Measurements from ENCODE around the gene ABCC1.
A peak's percentile ranks its signal among the peaks of the same experiment; 100 is the strongest.

ABCC1 gene

GRCh38 chr16:16111639-16112038, 162.2 kb downstream of the ABCC1 start:
- DNase-seq (ENCODE audit: low read depth in 2 of 2): no peak

- no peak for DNase-seq (ENCODE audit: low read depth in 2 of 2)
Measured at GRCh38 chr16:16112450-16113053, 163.1 kb downstream of the ABCC1 start.

- DNase-seq (ENCODE audit: low read depth in 2 of 2): no peak
Measured at GRCh38 chr16:16113076-16113475, 163.7 kb downstream of the ABCC1 start.

GRCh38 chr16:16116841-16117240, 167.4 kb downstream of the ABCC1 start:
- no peak for DNase-seq (ENCODE audit: low read depth in 2 of 2)

- no peak for DNase-seq (ENCODE audit: low read depth in 2 of 2)
Measured at GRCh38 chr16:16118337-16118736, 168.9 kb downstream of the ABCC1 start.

GRCh38 chr16:16120044-16120381, 170.6 kb downstream of the ABCC1 start:
- no peak for DNase-seq (ENCODE audit: low read depth in 2 of 2)

- DNase-seq (ENCODE audit: low read depth in 2 of 2): no peak
Measured at GRCh38 chr16:16120382-16121184, 171.2 kb downstream of the ABCC1 start.

GRCh38 chr16:16121185-16121727, 171.8 kb downstream of the ABCC1 start:
- no peak for DNase-seq (ENCODE audit: low read depth in 2 of 2)

GRCh38 chr16:16122264-16122663, 172.8 kb downstream of the ABCC1 start:
- DNase-seq (ENCODE audit: low read depth in 2 of 2): no peak

- no peak for DNase-seq (ENCODE audit: low read depth in 2 of 2)
Measured at GRCh38 chr16:16124438-16124837, 175.0 kb downstream of the ABCC1 start.

GRCh38 chr16:16124974-16125373, 175.6 kb downstream of the ABCC1 start:
- DNase-seq (ENCODE audit: low read depth in 2 of 2): no peak

GRCh38 chr16:16126896-16127295, 177.5 kb downstream of the ABCC1 start:
- no peak for DNase-seq (ENCODE audit: low read depth in 2 of 2)

- peak; percentile 37 to 38 for DNase-seq (ENCODE audit: low read depth in 2 of 2)
Measured at GRCh38 chr16:16127469-16128116, 178.2 kb downstream of the ABCC1 start.

- no peak for DNase-seq (ENCODE audit: low read depth in 2 of 2)
Measured at GRCh38 chr16:16131204-16131603, 181.8 kb downstream of the ABCC1 start.

GRCh38 chr16:16131659-16132058, 182.2 kb downstream of the ABCC1 start:
- no peak for DNase-seq (ENCODE audit: low read depth in 2 of 2)

- no peak for DNase-seq (ENCODE audit: low read depth in 2 of 2)
Measured at GRCh38 chr16:16133943-16134604, 184.7 kb downstream of the ABCC1 start.

- DNase-seq (ENCODE audit: low read depth in 2 of 2): no peak
Measured at GRCh38 chr16:16136588-16136987, 187.2 kb downstream of the ABCC1 start.

GRCh38 chr16:16137110-16137509, 187.7 kb downstream of the ABCC1 start:
- no peak for DNase-seq (ENCODE audit: low read depth in 2 of 2)

- DNase-seq (ENCODE audit: low read depth in 2 of 2): no peak
Measured at GRCh38 chr16:16138034-16138635, 188.7 kb downstream of the ABCC1 start.

- no peak for DNase-seq (ENCODE audit: low read depth in 2 of 2)
Measured at GRCh38 chr16:16139061-16139460, 189.6 kb downstream of the ABCC1 start.

GRCh38 chr16:16139806-16140205, 190.4 kb downstream of the ABCC1 start:
- no peak for DNase-seq (ENCODE audit: low read depth in 2 of 2)

GRCh38 chr16:16140537-16140936, 191.1 kb downstream of the ABCC1 start:
- no peak for DNase-seq (ENCODE audit: low read depth in 2 of 2)
